A673 (cell line): Measurements from ENCODE around the gene EEF2KMT. TPM values are rescaled to one million over a fixed set of nuclear protein-coding genes. Genes with fewer than 3 reads are reported as not detected.
"Not testable (repeated sequence)": the region's sequence is repeated elsewhere in the genome, so short reads cannot be mapped to it uniquely, and the experiment has no call there.

ENCODE experiments used
- BruUV-seq: library from RNA; stranded (reverse); fragments of 400-500 nt; replicated peaks from 2 replicates; lab custom pipeline; 2021; lab: Mats Ljungman, UMichigan
- CTCF ChIA-PET: fragments of 300-600 bp; sonication (Branson Sonifier 250); formaldehyde crosslinking; loops from one replicate; lab custom pipeline; 2022; ENCODE audit warnings: antibody characterized with exemption; lab: Charles Lee
- POLR2A ChIA-PET: fragments of 300-600 bp; sonication (Branson Sonifier 250); formaldehyde crosslinking; loops from one replicate; lab custom pipeline; 2022; ENCODE audit warnings: antibody characterized with exemption; ENCODE audit not compliant: low non-redundant PET; lab: Charles Lee
- DNase-seq: peaks from one replicate; pipeline ENCODE4 v3.0.0-alpha.2; 2015; ENCODE audit warnings: low spot score
- H3K27ac ChIP-seq: fragments of 200-600 bp; sonication (generic); 2 replicates; pipeline ENCODE4 v1.5.1; 2016; ENCODE audit warnings: mixed run types, low read depth, mild to moderate bottlenecking, mixed read lengths, antibody characterized with exemption, low read length; ENCODE audit not compliant: poor library complexity, severe bottlenecking
- H3K27me3 ChIP-seq: fragments of 200-600 bp; sonication (generic); replicated peaks from 2 replicates; pipeline ENCODE4 v1.6.1; 2017; ENCODE audit warnings: mixed run types, low read depth, mild to moderate bottlenecking, mixed read lengths, antibody characterized with exemption, low read length; ENCODE audit not compliant: insufficient read depth, poor library complexity
- H3K36me3 ChIP-seq: fragments of 200-600 bp; sonication (generic); 2 replicates; pipeline ENCODE4 v1.6.1; 2016; ENCODE audit warnings: mixed run types, mild to moderate bottlenecking, mixed read lengths, antibody characterized with exemption, low read length; ENCODE audit not compliant: insufficient read depth, poor library complexity, severe bottlenecking
- H3K4me1 ChIP-seq: fragments of 200-600 bp; sonication (generic); 2 replicates; pipeline ENCODE4 v1.6.1; 2017; ENCODE audit warnings: mixed run types, mild to moderate bottlenecking, mixed read lengths, antibody characterized with exemption, low read length; ENCODE audit not compliant: insufficient read depth, poor library complexity, severe bottlenecking
- H3K4me3 ChIP-seq: fragments of 200-600 bp; sonication (generic); 2 replicates; pipeline ENCODE4 v1.5.1; 2016; ENCODE audit warnings: low read depth, mixed run types, mild to moderate bottlenecking, mixed read lengths, low read length; ENCODE audit not compliant: poor library complexity, severe bottlenecking
- H3K9me3 ChIP-seq: fragments of 200-600 bp; sonication (generic); 2 replicates; pipeline ENCODE4 v1.6.1; 2016; ENCODE audit warnings: mixed run types, low read depth, mild to moderate bottlenecking, mixed read lengths, antibody characterized with exemption, low read length; ENCODE audit not compliant: poor library complexity, severe bottlenecking
- intact Hi-C: fragments of 100-400 bp; cut with micrococcal nuclease; formaldehyde crosslinking; loops from one replicate; pipeline ENCODE4 v1.10.0; 2022; ENCODE audit not compliant: unreplicated experiment
- total RNA-seq: library from RNA; stranded (reverse); gene quantifications from 2 replicates; pipeline ENCODE4 v1.2.3, GENCODE V29; 2021

Gene EEF2KMT
- total RNA-seq, 1 experiment from 2014 or later = 21.4 TPM

DNA sequence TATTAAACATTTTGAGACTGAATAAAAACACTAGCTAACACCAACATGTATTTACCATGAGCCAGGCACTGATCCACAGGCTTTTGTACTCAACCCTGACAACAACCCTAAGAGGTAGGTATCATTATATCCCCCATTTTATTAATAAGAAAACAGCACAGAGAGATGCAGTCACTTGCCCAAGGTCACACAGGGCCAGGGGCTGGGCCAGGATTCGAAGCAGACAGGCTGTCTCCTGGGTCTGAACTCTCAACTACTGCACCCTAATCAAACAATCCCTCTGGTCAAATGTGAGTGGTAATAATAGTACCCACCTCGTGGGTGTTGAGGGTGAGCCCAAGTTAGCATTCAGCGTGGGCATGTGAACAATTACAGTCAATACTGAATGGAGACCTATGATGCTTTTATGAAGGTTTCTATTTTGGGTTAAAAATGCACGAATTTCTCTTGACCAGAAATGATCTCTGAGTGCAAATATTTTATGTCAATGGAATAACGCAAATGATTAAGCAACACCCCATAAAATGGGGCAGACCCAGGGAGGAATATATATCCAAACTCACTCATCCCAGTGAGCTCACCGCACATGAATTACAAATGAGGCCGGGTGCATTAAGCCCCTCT lies 1.0 kb downstream of the EEF2KMT start:
- peak overlapping the region; percentile 60 for H3K4me3 ChIP-seq
- POLR2A ChIA-PET, H3K27ac ChIP-seq, H3K27me3 ChIP-seq, H3K36me3 ChIP-seq, H3K9me3 ChIP-seq, CTCF ChIA-PET, DNase-seq, H3K4me1 ChIP-seq: not testable (repeated sequence)
- BruUV-seq = TSS peak; percentile 55
- intact Hi-C loops = loop anchor here (10.0 kb wide), 1 partner anchor 252 kb away; the partner anchor contains the start of genes GLYR1 and UBN1

DNA sequence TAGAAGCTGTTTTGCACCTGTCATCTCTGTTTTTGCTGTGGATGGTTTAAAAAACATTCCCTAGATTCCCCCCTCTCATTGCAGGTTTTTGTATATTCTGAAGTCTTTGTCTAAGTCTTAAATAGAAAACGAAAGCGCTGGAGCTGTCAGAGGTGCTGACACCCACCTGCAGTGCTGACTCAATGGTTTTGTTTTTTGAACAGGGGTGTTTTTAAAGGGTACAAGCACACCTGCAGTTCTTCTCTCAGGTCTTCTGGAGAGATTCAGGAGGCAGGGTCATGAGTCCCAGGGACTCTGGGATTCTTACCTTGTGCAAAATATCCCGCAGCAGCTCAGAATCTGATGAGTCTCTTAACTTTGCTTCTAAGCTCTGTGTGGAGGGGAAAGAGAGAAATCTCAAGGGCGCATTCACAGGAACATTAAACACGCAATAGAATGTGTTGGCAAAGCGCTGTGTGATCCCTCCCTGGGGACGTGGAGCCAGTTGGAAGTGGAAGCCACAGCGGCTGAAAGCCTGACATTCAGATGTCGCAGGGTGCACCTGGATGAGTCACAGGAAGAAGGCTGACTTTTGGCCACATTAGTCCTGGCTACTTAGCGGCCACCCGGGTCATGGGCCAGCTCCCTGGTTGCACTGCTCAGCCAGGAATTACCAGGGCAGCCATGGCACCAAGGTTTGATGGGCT lies 2.3 kb downstream of the EEF2KMT start:
- H3K36me3 ChIP-seq, BruUV-seq, H3K27ac ChIP-seq, H3K27me3 ChIP-seq, H3K4me1 ChIP-seq, H3K4me3 ChIP-seq, H3K9me3 ChIP-seq, DNase-seq, CTCF ChIA-PET, POLR2A ChIA-PET: not testable (repeated sequence)
- intact Hi-C loops = loop anchor here (10.0 kb wide), 1 partner anchor 250 kb away; the partner anchor contains the start of genes GLYR1 and UBN1

DNA sequence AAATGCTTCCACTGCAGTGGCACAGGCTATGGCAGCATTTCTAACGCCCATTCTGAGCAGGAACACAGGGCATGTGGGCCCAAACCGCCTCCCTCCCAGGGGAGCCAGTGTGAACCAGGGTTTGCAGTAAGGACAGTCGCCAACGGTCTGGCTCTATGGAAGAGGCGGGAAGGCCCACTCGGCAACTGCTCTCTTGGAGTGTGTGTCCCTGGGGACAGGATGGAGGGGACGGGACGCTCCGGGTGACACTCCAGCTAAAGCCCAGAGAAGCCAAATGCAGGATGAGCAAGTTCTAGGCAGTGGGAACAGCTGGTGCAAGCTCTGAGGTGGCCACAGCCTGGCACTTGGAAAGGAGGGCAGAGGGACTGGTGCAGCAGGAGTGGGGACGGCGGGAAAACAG lies 3.8 kb downstream of the EEF2KMT start:
- DNase-seq, H3K27me3 ChIP-seq, H3K9me3 ChIP-seq, BruUV-seq, H3K36me3 ChIP-seq, H3K4me3 ChIP-seq, H3K4me1 ChIP-seq, H3K27ac ChIP-seq, CTCF ChIA-PET, POLR2A ChIA-PET: not testable (repeated sequence)
- intact Hi-C loops = loop anchor here (10.0 kb wide), 1 partner anchor 249 kb away; the partner anchor contains the start of genes GLYR1 and UBN1

DNA sequence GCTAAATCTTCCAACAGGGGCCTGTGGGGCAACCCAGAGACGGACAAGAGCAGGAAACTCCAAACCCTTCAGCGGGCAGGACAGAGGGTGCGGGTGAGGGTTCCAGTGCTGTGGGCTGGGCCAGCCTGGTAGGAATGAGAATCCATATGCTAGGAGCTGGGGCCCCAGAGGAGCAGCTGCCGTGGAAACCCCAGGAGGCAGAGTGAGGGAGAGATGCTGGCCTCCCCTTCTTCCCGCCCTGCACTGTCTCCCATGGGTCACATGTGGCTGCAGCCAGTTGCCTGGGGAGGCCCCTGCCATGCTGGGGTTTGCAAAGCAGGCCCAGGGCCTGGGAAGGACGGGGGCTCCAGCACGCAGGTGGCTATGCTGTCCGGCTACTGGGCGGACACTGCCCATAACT lies 4.5 kb downstream of the EEF2KMT start:
- DNase-seq, BruUV-seq, H3K27me3 ChIP-seq, POLR2A ChIA-PET, H3K9me3 ChIP-seq, H3K36me3 ChIP-seq, H3K4me1 ChIP-seq, H3K4me3 ChIP-seq, H3K27ac ChIP-seq: not testable (repeated sequence)
- intact Hi-C loops = loop anchor here (10.0 kb wide), 1 partner anchor 248 kb away; the partner anchor contains the start of genes GLYR1 and UBN1
- CTCF ChIA-PET = interaction anchor here (0.6 kb wide), 1 partner anchor 131 kb away, joined by 3 read pairs; no protein-coding TSS in a partner anchor

DNA sequence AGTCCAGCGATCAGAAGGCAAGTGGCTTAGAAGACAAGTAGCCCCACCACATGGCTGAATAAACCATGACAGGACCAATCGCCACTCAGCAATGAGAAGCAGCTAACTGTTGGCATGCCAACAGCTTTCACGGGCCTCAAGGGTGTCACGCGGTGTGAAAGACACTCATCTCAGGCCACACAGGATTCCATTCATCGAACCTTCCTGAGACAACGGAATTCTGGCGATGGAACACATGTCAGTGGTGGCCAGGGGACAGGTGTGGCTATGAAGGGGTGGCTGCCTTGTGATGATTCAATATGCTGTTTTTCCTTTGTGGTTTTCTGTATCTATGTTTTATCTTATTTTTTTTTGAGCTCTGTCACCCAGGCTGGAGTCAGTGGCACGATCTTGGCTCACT lies 7.0 kb downstream of the EEF2KMT start:
- H3K9me3 ChIP-seq, BruUV-seq, DNase-seq, H3K27ac ChIP-seq, H3K4me1 ChIP-seq, POLR2A ChIA-PET, H3K36me3 ChIP-seq, CTCF ChIA-PET, H3K27me3 ChIP-seq, H3K4me3 ChIP-seq: not testable (repeated sequence)
- intact Hi-C loops = loop anchor here (10.0 kb wide), 1 partner anchor 246 kb away; the partner anchor contains the start of genes GLYR1 and UBN1

DNA sequence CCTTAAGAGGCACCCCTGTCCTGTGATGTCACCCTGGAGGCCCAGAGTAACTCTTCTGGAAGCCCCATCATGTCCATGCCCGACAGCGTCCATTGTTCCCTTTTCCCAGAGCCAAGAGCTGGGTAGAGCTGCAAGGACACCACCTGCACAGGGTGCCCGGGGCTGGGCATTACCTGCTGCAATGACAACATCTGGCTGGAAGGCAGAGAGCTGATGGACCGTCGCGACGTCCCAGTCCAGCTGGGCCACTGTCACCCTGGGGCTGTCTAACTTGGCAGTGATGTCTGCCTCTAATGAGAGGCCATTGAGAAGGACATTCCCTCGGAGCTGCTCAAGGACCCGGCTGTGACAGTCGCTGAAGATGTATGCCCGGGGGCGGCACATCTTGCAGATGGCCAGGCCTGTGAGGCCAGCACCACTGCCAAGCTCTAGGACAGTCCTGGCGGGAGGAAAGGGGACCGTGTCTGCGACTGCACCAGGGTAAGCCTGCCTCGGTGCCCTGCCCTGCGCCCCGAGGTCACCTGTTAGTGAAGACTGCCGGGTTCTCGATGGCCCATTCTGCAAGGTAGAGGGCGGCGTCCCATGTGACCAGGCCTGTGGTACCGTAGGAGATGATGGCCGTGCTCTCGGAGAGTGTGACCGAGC lies 7.6 kb downstream of the EEF2KMT start:
- H3K4me1 ChIP-seq, H3K27ac ChIP-seq, CTCF ChIA-PET, BruUV-seq, H3K27me3 ChIP-seq, H3K9me3 ChIP-seq, POLR2A ChIA-PET, H3K36me3 ChIP-seq, H3K4me3 ChIP-seq, DNase-seq: not testable (repeated sequence)
- intact Hi-C loops = loop anchor here (10.0 kb wide), 1 partner anchor 245 kb away; the partner anchor contains the start of genes GLYR1 and UBN1

DNA sequence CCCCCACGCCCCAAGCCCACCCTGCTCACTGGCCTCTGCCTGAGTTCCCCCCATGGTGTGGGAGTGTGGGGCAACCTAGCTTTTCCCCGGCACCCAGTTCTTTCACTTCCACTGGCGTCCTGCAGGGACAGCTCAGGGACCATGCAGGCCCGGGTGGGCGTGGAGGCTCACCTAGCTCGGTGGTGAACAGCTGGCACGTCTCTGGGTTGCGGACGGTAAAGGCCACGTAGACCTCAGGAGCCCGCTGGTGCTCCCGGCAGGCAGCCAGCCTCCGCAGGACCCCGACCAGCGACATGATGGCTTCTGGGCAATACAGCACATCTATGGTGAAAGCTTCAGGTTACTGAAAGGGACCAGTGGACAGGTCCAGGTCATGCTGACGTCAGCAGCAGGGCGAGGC lies 8.7 kb downstream of the EEF2KMT start:
- CTCF ChIA-PET, BruUV-seq, H3K4me3 ChIP-seq, DNase-seq, POLR2A ChIA-PET, H3K27me3 ChIP-seq, intact Hi-C loops, H3K9me3 ChIP-seq, H3K4me1 ChIP-seq, H3K36me3 ChIP-seq, H3K27ac ChIP-seq: not testable (repeated sequence)
